ENCODE measurements around the gene TP63. TPM values are rescaled to one million over a fixed set of nuclear protein-coding genes. Genes with fewer than 3 reads are reported as not detected.

TP63 gene
- total RNA-seq, 2 donors from 2014 or later, result not detected

- no peak overlapping the region for H3K4me3 ChIP-seq
- no peak overlapping the region for H3K27ac ChIP-seq
- no peaks in the 10 kb centered on the region for H3K36me3 ChIP-seq
- H3K9me3 ChIP-seq, result no peaks in the 10 kb centered on the region
- intact Hi-C loops (cut with DNase I), result no loop called here
- H3K27me3 ChIP-seq, result no peaks in the 10 kb centered on the region
- H3K9ac ChIP-seq (ENCODE audit: low read depth in 2 of 2, low read length in 2 of 2), result no peak overlapping the region
- DNase-seq, result no peak
- no peak for TF ChIP-seq CTCF (IDR thresholded peaks at IDR 0.05)
- H3K4me1 ChIP-seq, result no peaks in the 10 kb centered on the region
These were observed 140.8 kb downstream of the TP63 start for GRCh38 chr3:189771842-189772450.

- TF ChIP-seq CTCF (IDR thresholded peaks at IDR 0.05), result no peak
- Histone ChIP-seq H3K4me1 (no peaks in the 10 kb centered on the region), H3K9ac (ENCODE audit: low read depth in 2 of 2, low read length in 2 of 2) (no peak overlapping the region), H3K27ac (no peak overlapping the region), H3K9me3 (no peaks in the 10 kb centered on the region), H3K4me3 (no peak overlapping the region), H3K36me3 (no peaks in the 10 kb centered on the region), H3K27me3 (no peaks in the 10 kb centered on the region)
- DNase-seq, result no peak
- intact Hi-C loops (cut with DNase I), result no loop called here
These were observed 141.4 kb downstream of the TP63 start for GRCh38 chr3:189772584-189772983.

- intact Hi-C loops (cut with DNase I), result no loop called here
These were observed 141.9 kb downstream of the TP63 start for GRCh38 chr3:189773056-189773455.

GRCh38 chr3:189776149-189776824 is 145.1 kb downstream of the TP63 start:
- Histone ChIP-seq H3K36me3 (no peaks in the 10 kb centered on the region), H3K4me1 (no peaks in the 10 kb centered on the region), H3K4me3 (no peak overlapping the region), H3K9ac (ENCODE audit: low read depth in 2 of 2, low read length in 2 of 2) (no peak overlapping the region), H3K27ac (no peak overlapping the region), H3K9me3 (no peaks in the 10 kb centered on the region), H3K27me3 (no peaks in the 10 kb centered on the region)
- DNase-seq, result no peak
- no peak for TF ChIP-seq CTCF (IDR thresholded peaks at IDR 0.05)
- intact Hi-C loops (cut with DNase I), result no loop called here

More at GRCh38 chr3:189773056-189773455, 141.9 kb downstream of the TP63 start:
- H3K4me3 ChIP-seq, result no peak overlapping the region
- H3K9me3 ChIP-seq, result no peaks in the 10 kb centered on the region
- H3K27ac ChIP-seq, result no peak overlapping the region
- H3K9ac ChIP-seq (ENCODE audit: low read depth in 2 of 2, low read length in 2 of 2), result no peak overlapping the region
- no peaks in the 10 kb centered on the region for H3K36me3 ChIP-seq
- no peaks in the 10 kb centered on the region for H3K27me3 ChIP-seq
- DNase-seq, result no peak
- H3K4me1 ChIP-seq, result no peaks in the 10 kb centered on the region
- TF ChIP-seq CTCF (IDR thresholded peaks at IDR 0.05), result no peak

- Histone ChIP-seq H3K4me3 (no peak overlapping the region), H3K27ac (no peak overlapping the region), H3K9ac (ENCODE audit: low read depth in 2 of 2, low read length in 2 of 2) (no peak overlapping the region), H3K4me1 (no peaks in the 10 kb centered on the region), H3K27me3 (no peaks in the 10 kb centered on the region), H3K9me3 (no peaks in the 10 kb centered on the region), H3K36me3 (no peaks in the 10 kb centered on the region)
- intact Hi-C loops (cut with DNase I), result no loop called here
- no peak for TF ChIP-seq CTCF (IDR thresholded peaks at IDR 0.05)
- DNase-seq, result no peak
These were observed 147.3 kb downstream of the TP63 start for GRCh38 chr3:189778340-189778950.

Measured in colonic mucosa (tissue), 4 donors.